Adipose tissue (tissue), 3 donors: Measurements from ENCODE around the gene LRRC58. TPM values are rescaled to one million over a fixed set of nuclear protein-coding genes. Genes with fewer than 3 reads are reported as not detected.
"Not testable (repeated sequence)": the region's sequence is repeated elsewhere in the genome, so short reads cannot be mapped to it uniquely, and the experiment has no call there.

Source experiments
- H3K27ac ChIP-seq: one replicate; pipeline ENCODE4 v1.5.1; 2013; ENCODE audit warnings: low read depth, low read length
- WGBS, 3 donors: extraction: QIAGEN DNeasy Blood & Tissue Kit; methylation state at CpG; one replicate each; pipeline ENCODE4 v1.1.7; 2013; 5-methylcytosine and 5-hydroxymethylcytosine counted together
- polyA plus RNA-seq, 3 donors: library from polyadenylated mRNA; stranded (reverse); fragments of 200-250 nt; gene quantifications; one replicate each; pipeline ENCODE4 v1.2.3, GENCODE V29; 2013
- donor health status: healthy with polysubstance abuse.
- donor health status: Bipolar disorder and iron deficiency.
- donor health status: healthy.

LRRC58 gene
- polyA plus RNA-seq, 3 donors: 4.8 to 10.7 (median 8.3) TPM

DNA sequence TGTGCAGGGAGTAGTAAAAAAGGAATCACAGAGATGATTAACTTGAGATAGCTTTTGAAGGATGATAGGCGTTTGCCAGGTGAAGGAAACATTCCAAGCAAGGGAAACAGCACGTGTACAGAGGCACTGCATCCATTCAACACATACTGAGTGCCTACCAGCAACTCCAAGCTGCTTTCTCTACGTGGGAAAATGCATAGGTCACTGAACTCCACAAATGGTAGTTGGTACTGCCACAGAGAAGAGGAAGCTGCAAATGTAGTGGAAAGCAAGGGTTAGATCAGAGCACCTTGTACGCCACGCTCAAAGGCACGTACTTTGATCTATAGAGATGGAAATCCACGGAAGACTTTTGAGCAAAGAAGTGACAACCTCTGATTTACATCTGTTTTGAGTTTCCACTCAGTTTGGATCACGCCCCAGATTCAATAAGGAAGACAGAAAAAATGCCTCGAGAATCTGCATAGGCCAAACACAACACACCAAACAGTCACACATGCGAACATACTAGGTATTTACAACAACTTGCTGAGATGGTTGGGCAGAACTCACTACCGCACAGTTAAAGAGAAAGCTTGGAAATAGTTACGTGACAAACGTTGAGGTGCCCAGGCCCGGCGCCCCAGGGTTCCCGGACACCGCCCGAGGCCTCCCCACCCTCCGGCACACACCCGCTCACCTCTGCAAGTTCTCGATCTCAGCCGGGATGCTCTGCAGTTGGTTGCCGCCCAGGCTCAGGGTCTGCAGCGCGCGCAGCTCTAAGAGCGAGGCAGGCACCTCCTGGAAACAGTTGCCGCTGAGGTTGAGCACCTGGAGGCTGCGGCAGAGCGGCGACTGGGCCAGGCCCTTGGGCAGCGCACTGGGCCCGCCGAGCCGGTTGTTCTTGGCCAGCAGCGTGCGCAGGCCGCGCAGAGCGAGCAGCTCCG lies 826 bp downstream of the LRRC58 start:
- no peak overlapping the region for H3K27ac ChIP-seq
- 2% methylated on average over 40 to 41 of the region's 41 CpGs for WGBS, 3 donors

DNA sequence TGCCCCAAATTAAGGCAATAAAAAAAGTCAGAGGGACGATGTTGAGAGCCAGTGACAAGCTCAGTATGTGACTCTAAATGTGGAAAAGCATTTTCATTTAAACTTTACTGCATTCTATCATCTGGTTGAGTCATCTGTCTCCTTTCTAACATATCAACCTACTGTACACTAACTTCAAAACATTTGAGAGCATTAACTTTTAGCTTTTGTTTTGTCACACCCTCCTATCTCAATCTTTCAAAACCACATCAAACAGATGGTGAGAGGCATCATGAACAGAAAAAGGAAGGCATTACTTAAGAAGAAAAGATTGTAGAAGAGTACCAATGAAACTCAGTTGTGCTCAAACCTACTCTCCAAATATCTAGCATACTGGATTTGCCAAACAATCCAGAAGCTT lies 4.8 kb downstream of the LRRC58 start:
- H3K27ac ChIP-seq: no peak overlapping the region
- 41 to 69% (median 54%) methylated on average over 1 of the region's 1 CpG for WGBS, 3 donors

DNA sequence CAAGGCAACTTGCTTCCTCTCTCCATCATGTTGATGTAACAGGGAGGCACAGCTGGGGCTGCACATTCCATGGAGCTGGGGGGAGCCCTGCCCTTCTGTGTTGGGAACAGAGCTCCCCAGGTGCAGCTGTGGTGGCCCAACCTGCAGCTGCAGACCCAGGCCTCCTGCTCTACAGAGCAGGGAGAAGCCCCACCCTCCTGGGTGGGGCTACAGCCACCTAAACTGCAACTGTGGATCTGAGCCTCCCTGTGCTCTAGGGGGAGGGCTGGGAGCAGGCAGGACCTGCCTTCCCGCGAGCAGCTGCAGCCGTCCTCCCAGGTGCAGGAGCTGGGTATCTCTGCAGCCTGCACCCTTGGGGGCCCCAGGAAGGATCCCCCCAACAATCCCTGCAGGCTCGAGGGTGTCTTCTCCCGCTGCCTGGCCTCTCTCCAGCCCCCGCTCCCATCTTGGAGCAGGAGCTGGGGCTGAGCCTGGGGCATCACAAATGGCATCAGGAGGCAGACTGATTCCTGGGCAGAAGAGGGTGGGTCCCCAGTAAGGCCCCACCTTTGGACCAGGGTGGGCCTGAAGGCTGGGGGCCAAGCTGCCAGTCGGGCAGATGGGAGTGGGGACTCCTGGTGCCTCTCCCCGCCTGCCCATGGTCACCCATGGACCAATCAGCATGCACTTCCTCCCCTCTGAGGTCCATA lies 7.4 kb downstream of the LRRC58 start:
- WGBS, 3 donors: 92 to 98% (median 96%) methylated on average over 8 of the region's 8 CpGs
- no peak overlapping the region for H3K27ac ChIP-seq

DNA sequence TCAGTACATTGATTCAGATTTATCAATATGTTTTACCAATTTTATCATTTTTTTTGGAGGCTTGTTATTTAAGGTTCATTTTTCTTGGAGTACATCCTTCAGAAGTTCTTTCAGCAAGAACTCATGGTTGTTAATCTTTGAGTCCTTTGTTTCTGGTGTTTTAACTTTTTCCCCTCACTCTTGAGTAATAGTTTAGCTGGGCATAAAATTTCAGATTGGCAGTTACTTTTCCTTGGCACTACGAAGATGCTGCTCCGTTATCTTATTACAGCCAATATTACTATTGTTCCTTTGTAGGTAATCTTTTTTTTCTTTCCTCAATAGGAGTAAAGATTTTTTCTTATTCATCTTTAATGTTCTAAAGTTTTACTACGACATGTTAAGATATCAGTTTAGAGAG lies 9.8 kb downstream of the LRRC58 start:
- no peak overlapping the region for H3K27ac ChIP-seq
- 97 to 99% (median 99%) methylated on average over 3 of the region's 3 CpGs for WGBS, 3 donors

DNA sequence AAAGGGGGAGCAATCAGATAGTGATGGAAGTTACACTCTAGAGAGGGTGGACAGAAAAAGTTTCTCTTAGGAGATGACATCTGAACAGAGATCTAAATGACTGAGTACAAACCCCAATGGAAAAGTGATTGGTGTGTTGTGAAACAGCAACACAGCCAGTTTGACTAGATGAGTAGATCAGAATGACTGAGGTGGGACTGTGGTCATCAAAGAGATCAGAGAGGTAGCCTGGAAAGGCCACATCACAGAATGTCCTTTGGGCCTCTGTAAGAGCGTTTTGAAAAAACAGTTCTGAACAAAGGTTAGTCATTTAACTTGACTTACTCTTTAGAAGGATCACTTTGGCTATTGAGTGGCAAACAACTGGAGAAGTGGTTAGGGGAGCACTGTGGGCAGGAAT lies 10.6 kb downstream of the LRRC58 start:
- H3K27ac ChIP-seq: no peak overlapping the region
- WGBS, 3 donors: 87 to 98% (median 91%) methylated on average over 1 of the region's 1 CpG

DNA sequence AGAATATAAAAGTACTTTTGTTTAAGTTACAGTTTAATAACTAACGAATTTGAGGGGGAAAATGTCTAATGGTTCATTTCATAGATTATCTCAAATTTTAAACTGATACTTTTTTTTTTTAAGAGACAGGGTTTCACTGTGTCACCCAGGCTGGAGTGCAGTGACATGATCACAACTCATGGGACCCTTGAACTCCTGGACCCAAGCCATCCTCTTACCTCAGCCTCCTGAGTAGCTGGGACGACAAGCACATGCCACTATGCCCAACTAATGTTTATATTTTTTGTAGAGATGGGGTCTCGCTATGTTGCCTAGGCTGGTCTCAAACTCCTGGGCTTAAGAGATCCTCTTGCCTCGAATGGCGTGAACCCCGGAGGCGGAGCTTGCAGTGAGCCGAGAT lies 16.5 kb downstream of the LRRC58 start:
- H3K27ac ChIP-seq: no peak overlapping the region
- WGBS, 3 donors: 96 to 98% (median 97%) methylated on average over 8 of the region's 8 CpGs

DNA sequence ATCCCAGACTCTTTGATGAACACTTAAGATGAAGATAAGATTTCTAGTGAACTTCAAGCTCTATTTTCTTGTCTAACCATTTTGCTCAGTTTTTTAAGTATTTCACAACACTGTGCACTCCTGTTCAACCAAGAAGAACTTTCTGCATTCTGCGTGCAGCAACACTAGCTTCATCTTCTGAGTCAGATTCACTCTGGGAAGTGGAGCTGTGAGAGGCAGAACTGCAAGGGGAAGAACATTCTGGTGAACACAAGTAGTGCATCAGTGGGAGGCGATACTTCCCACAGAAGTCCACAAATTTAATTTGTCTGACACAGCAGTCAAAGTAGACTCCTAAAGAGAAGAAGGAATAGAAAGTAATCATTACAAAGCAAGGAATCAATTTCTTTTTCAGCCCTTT lies 18.1 kb downstream of the LRRC58 start:
- 94 to 99% (median 95%) methylated on average over 2 of the region's 2 CpGs for WGBS, 3 donors

DNA sequence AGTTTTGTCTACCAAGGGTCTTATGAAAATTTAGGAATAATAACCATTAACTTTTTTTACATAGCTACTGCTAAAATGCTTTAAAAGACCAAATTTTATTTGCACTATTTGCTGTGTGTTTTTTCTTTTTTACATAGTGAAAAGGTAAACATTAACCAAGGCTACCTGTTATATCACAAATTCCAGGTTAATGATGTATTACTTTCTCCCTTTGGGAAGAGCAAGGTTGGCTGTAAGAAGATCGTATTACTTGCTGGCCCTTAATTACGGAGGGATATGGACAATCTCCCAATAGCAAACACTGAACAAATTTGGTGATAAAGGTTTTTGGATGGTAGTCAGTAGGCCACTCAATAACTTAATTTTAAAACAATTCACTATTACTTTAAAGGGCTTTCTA lies 22.4 kb downstream of the LRRC58 start:
- 41 to 95% (median 91%) methylated on average over 2 of the region's 2 CpGs for WGBS, 3 donors
- H3K27ac ChIP-seq: no peak overlapping the region

More for the DNA sequence above, 18.1 kb downstream of the LRRC58 start:
- no peak overlapping the region for H3K27ac ChIP-seq

DNA sequence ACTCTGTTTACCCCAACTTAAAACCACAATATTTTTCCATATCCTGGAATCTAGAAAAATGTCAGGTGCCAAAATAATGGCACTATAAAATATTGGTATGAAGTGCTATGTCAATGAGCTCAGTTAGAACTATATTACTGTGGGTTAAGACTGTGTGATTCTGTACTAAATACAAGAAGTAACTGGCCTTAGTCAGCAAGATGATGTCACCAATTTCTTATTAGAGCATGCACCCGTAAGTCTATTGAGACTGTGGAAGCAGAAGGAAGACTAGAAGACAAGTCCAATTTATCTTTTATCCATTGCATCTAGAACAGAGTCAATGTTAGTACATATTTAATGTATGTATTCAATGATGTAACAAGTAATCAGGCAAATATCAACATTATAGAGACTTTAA lies 25.0 kb downstream of the LRRC58 start:
- H3K27ac ChIP-seq: no peak overlapping the region
- 59 to 85% (median 65%) methylated on average over 1 of the region's 1 CpG for WGBS, 3 donors

DNA sequence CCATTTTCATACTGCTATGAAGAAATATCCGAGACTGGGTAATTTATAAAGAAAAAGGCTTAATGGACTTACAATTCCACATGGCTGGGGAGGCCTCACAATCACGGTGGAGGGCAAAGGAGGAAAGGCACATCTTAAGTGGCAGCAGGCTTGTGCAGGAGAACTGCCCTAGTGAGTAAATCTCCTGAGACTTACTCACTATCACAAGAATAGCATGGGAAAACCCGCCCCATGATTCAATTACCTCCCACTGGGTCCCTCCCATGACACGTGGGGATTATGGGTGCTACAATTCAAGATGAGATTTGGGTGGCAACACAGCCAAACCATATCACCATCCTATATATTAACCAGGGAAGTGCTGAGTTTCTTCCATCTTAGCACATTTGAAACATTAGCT lies 25.4 kb downstream of the LRRC58 start:
- WGBS, 3 donors: 89 to 94% (median 90%) methylated on average over 4 of the region's 4 CpGs
- not testable (repeated sequence) for H3K27ac ChIP-seq

DNA sequence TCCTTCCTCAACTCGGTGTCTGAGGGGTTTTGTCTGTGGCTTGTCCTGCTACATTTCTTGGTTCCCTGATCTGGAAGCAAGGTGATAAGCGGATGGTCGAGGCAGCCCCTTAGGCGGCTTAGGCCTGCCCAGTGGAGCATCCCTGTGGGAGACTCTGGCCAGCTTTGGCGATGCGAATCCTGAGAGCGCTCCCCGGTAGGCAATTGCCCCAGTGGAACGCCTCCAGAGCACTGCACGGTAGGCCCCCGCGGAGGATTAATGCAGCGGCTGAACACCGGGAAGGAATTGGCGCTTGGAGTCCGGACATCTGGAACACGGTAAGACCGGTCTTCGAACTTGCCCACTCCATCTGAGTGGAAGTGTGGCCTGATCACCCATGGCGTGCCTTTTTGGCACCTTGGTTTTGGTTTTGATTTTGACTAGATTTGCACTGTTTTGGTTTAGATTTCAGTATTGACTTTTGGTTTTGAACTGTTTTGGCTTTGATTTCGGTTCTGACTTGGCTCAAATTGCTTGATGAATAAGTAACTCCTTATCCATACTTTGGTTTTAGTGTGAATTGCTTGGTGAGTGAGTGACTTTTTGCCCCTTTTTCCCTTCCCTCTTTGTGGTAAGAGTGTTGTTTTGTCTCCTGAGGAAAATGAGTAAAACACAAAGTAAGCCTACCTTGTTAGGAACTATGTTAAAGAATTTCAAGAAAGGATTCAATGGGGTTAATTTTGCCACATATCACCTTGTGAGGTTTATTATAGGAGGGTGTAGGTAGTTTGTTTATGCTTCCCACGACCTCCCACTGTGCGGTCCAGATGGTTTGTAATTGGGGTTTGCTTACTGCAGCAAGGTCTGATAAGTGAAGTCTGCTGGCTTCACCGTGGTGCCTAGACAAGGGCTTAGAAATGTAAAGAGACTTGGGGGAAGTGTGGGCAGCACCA lies 37.0 kb downstream of the LRRC58 start:
- no peak overlapping the region for H3K27ac ChIP-seq
- WGBS, 3 donors: 93 to 95% (median 95%) methylated on average over 24 of the region's 24 CpGs

DNA sequence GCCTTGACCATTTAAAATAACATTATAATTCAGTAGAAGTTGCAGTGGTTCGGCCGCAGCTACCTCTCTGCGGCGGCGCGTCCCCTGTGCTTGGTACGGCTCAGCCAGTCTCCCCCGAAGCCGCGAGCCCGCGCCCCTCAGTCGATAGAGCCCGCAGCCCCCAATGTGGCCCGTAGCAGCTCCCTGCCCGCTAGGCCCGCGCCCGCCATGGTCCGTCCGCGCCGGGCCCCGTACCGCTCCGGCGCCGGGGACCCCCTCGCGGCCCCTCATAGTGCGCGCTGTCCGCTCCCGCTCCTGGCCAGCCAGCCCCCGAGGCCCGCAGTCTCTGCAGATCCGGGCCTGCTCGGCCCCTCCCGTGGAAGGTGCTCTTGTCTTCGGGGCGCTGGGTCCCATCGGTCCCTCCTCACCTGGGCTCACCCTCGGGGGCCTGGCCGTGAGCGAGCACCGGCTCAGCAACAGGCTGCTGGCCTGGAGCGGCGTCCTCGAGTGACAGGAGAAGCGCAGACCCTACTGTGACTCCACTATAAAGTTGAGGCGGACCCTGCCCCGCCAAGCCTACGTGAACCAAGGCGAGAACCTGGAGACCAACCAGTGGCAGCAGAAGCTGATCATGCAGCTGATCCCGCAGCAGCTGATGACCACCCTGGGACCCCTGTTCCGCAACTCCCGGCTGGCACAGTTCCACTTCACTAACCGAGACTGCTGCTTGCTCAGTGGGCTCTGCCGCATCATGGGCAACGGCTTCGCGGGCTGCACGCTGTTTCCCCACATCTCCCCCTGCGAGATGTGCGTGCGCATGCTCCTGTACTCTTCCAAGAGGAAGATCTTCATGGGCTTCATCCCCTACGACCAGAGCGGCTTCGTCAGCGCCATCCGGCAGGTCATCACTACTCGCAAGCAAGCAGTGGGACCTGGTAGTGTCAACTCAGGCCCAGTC lies 42.4 kb downstream of the LRRC58 start:
- 68 to 73% (median 69%) methylated on average over 53 to 68 of the region's 72 CpGs for WGBS, 3 donors
- H3K27ac ChIP-seq: no peak overlapping the region

DNA sequence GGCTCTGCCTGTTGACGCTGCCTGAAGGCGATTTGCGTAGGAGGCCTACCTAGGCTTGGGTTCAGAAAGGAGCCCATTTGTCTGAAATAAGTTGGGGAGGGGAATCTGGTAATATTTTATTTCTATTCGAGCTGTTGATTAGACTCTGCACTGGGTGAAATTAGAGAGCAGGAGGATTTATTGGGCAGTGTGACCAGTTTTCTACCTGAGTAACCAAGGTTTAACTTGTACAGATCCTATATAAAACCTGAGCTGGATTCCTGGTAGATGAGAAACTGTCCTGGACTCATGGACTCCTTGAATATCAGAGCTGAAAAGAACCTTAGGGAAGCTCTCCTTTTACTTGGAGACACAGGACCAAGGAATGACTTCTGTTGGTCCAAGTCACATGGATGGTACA lies 44.5 kb downstream of the LRRC58 start:
- WGBS, 3 donors: 94 to 98% (median 97%) methylated on average over 4 of the region's 4 CpGs
- H3K27ac ChIP-seq: no peak overlapping the region

DNA sequence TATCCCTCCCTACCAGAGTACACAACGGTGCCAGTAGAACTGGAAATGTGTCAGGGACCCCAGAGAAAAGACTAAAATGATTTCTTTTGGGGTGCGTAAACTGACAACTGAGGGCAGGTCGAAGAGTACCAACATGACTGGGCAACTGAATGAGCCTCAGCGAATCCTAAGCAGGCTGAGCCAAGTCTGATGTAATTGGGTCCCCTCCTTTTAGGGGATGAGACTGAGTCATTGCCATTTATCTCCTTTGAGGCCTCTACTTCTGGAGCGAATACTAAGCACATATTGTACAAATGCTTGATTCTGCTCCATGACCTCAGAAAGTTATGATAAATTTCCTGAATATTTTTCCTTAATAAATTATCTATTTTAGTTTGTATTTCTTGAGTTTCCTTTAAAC lies 46.8 kb downstream of the LRRC58 start:
- no peak overlapping the region for H3K27ac ChIP-seq
- WGBS, 3 donors: 66 to 75% (median 69%) methylated on average over 5 of the region's 5 CpGs

DNA sequence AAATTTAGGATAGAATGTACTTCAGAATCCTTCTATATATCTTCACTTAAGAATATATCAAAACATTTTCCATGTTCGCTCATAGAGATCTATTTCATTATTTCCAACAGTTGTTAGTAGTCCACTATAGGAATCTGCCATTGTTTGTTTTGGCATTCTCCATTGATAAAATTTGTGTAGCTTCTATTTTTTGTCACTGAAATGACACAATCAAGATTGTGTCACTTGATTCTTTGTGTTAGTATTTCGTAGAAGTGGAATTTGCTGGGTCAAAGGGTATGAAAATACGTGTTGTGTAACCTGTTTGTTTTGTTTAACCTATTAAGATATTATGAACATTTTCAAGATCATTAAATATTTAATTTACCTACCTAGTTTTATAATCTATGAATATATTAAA lies 48.2 kb downstream of the LRRC58 start:
- no peak overlapping the region for H3K27ac ChIP-seq
- 44 to 83% (median 71%) methylated on average over 3 of the region's 3 CpGs for WGBS, 3 donors

DNA sequence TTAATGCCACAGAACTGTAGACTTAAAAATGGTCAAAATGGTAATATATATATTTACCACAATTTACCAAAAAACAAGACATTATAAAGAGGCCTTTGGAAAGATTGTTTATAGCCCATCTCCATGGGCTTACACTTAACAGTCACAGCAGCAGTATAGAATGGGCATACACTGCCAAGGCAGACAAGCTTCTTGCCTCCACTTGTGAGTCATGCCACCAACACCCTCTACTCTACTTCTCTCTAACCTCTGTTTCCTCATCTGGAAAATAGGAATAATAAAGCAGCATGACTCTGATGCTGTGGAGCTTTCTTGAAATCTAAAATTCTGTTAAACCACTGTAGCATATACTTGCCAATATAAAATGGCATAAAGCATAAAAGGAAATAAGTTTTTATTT lies 49.8 kb downstream of the LRRC58 start:
- no peak overlapping the region for H3K27ac ChIP-seq

DNA sequence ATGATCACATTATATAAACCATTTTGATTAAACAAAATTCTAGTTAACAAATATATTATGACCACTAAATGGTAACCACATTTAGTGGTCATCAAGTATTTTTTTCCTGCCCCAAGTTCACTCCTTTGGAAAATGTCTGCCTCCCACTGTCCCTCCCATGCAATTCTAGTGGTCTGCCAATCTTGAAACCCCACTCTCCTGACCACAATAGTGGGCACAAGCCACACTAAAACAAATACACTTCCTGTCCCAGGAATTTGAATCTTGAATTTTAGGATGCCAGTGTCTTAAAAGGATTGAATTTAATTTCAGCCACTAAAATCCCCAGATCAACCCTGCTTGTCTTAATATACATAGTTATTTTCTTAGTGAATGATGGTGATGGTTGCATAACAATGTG lies 50.2 kb downstream of the LRRC58 start:
- no peak overlapping the region for H3K27ac ChIP-seq

DNA sequence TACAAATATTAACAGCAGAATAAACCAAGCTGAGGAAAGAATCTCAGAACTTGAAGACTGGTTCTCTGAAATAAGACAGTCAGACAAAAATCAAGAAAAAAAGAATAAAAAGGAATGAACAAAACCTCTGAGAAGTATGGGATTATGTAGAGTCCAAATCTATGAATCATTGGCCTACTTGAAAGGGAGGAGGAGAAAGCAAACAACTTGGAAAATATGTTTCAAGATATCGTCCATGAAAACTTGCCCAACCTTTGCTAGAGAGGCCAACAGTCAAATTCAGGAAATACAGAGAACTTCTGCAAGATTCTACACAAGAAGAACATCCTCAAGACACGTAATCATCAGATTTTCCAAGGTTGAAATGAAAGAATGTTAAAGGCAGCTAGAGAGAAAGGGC lies 57.6 kb downstream of the LRRC58 start:
- not testable (repeated sequence) for H3K27ac ChIP-seq
- 57 to 72% (median 62%) methylated on average over 2 of the region's 2 CpGs for WGBS, 3 donors
